Inflammatory macrophage treated with lipopolysaccharide for 4 hours (primary cell): Measurements from ENCODE around the gene CD53.
"Not testable (repeated sequence)": the region's sequence is repeated elsewhere in the genome, so short reads cannot be mapped to it uniquely, and the experiment has no call there.

ENCODE experiments used
- DNase-seq: peaks from one replicate; pipeline ENCODE4 v3.0.0-alpha.2; 2020

Gene CD53, protein sequence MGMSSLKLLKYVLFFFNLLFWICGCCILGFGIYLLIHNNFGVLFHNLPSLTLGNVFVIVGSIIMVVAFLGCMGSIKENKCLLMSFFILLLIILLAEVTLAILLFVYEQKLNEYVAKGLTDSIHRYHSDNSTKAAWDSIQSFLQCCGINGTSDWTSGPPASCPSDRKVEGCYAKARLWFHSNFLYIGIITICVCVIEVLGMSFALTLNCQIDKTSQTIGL

DNA sequence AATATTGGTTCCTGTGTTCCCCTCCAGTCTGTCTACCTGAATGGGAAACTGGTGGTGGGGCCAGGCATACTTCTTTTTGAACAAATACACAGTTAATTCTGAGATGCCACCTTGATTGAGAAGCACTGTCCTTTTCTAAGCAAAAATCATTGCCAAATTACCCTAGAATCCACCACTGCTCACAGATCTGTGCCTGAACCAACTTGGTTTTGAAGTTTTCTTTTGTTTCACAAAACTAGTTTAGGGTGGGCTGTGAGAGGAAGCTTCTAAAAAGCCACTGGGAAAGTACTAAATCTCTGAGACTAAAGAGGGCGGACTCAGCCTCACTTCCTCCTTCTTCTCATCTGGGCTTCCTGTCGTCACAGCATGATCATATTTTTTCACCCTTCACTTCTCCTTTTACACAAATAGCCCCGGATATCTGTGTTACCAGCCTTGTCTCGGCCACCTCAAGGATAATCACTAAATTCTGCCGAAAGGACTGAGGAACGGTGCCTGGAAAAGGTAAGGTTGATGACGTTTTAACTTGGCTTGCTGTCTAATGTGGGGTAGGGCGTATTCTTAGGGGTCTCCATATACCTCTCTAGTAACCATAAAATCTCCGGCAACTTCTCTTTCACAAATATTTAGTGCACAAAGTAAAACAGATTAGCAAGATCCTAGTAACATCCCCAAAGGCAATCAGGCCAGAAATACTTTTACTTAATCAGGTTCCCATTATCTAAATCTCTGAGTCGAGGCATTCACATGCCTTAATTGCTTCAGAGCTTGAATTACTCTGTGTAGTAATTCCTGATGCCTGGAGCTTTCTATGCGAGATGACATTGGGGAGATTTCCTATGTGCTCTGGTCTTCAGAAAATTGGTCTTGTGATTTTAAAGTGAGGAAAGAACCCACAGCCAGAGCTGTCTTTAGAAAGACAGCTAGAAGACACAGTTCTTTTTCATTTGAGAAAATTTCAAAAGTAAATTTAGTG is at the start of gene CD53:
TSS of gene CD53 (plus strand) at position 404 of the 976 bp plus-strand sequence. CDS start 18,261 bp downstream, outside the sequence.
- DNase-seq = peak; percentile 95

DNA sequence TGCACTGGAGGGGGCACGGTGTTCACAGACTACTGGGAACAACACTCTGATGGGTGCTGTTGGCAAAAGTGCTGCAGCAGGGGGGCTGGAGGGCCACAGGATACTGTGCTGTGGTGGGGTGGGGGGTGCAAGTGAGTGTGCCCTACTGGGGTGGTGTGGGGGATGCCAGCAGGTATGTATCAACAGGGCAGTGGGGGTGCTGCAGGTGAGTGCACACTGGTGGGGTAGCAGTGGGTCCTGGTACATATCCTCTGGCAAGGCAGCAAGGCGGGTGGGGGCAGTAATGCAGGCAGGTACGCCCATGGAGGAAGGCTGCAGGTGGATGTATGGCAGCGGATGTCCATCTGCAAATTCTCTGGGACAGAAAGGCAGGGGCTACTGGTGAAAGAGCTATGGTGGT is 48.8 kb upstream of the CD53 start:
- DNase-seq = no peak

DNA sequence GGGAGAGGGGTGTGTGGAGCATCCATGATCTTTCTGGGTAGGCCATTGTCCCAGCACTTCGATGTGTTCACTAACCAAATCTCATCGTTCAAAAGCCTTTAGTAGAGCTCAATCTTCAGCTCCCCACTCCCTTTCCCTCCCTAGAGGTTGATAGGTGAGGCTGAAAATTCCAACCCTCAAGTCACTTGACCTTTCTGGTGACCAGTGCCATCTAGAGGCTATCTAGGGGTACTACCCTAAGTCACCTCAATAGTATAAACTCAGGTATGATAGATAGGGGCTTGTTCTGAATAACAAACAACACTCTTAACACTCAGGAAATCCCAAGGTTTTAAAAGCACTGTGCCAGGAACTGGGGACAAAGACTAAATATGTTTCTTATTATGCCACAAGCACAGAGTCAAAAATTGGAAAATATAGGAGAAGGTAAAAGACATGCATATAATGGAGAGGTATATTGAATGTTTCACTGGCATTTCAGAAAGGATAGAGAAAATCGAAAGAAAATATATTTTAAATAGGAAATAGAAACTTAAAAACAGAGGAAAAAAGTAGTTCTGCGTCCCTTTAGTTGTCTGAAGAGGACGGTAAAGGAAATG is 42.9 kb upstream of the CD53 start:
- DNase-seq = peak; percentile 37

DNA sequence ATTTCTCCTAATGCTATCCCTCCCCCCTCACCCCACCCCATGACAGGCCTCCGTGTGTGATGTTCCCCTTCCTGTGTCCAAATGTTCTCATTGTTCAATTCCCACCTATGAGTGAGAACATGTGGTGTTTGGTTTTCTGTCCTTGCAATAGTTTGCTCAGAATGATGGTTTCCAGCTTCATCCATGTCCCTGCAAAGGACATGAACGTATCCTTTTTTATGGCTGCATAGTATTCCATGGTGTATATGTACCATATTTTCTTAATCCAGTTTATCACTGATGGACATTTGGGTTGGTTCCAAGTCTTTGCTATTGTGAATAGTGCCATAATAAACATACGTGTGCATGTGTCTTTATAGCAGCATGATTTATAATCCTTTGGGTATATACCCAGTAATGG is 39.2 kb upstream of the CD53 start:
- DNase-seq = not testable (repeated sequence)

DNA sequence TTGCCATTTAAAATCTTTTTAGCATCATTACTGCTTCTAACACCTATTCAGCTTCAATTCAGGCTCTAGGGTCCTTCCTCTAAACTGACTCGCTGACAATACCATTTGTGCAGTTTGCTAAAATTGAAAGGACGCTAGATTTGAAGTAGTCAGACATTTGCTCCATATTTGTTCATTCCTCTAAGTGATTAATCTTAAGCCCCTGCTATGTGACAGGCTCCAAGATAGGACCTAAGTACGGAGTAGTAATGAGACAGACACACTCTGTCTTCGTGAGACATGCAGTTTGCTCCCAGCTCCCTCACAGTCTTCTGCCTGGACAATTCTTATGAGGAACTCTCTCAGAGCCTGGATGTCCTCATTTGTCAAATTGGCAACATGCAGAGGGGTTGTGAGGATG is 26.1 kb upstream of the CD53 start:
- no peak for DNase-seq

DNA sequence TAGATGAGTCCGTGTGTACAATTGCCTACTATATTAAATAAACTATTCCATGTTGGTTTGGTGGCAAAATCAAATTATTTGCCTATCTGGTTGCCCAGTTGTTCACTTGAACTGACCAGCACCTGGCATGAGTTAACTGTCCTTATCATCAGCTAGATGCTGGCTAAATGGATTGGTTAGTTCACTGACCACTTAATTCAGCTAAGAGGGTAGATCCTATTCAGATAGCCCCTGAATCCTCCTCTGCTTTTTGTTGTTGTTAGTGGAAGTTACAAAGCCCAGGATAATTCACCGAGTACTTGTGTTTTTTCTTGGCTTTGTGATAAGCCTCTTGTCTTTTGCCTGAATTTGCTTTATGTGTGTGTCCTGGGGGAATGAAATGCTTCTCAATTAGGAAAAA is 22.8 kb upstream of the CD53 start:
- no peak for DNase-seq

DNA sequence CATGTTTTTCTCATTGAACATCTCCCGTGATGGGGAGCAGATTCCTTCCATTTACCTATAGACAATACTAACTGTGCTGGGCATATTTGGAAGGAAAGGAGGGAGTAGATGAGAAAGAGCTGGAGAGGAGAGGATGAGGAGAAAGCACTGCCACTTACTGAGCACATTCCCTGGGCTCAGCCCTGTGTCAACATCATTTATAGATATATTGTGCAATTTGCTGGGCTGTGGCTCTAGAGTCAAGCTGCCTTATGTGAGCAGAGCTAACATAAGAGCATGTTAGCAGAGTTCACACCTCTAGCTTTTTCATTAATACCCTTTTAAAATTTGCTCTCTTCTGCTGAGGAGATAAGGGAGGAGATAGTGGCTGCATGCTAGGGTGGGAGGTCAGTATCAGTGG is 22.3 kb upstream of the CD53 start:
- DNase-seq = no peak

DNA sequence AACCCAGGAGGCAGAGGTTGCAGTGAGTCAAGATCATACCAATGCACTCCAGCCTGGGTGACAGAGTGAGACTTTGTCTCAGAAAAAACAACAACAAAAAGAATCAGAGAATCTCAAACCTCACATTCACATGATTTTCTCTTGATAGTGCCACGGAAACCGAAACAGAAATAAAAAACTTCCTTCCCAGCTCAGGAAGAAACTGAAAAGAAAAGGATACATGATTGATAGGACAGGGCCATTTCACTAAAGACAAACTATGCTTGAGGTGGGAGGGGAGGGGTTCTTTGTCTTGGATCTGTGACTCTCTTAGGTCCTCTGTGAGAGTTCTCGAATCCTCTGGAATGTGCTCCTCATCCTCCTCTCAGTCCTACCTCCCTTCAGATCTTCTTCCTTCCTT is 19.8 kb upstream of the CD53 start:
- DNase-seq = peak; percentile 54

DNA sequence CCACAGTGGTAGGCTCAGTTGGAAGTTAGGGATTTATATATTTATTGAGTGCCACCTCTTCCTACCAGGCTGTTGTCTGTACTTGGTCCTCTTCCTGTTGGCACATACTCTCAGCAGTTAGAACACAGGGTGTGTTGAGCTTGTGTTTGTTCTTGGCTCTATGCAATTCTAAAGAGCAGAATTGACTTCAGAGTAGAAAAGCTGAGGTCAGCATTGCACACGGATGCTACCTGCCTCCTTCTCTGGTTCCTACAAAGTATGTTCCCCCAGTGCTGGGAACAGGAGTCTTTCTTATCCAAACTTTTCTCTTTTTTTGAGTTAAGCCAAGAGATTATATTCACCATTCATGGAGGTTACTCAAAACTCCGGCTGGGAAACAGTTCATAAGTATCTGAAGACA is 16.5 kb upstream of the CD53 start:
- DNase-seq = no peak

DNA sequence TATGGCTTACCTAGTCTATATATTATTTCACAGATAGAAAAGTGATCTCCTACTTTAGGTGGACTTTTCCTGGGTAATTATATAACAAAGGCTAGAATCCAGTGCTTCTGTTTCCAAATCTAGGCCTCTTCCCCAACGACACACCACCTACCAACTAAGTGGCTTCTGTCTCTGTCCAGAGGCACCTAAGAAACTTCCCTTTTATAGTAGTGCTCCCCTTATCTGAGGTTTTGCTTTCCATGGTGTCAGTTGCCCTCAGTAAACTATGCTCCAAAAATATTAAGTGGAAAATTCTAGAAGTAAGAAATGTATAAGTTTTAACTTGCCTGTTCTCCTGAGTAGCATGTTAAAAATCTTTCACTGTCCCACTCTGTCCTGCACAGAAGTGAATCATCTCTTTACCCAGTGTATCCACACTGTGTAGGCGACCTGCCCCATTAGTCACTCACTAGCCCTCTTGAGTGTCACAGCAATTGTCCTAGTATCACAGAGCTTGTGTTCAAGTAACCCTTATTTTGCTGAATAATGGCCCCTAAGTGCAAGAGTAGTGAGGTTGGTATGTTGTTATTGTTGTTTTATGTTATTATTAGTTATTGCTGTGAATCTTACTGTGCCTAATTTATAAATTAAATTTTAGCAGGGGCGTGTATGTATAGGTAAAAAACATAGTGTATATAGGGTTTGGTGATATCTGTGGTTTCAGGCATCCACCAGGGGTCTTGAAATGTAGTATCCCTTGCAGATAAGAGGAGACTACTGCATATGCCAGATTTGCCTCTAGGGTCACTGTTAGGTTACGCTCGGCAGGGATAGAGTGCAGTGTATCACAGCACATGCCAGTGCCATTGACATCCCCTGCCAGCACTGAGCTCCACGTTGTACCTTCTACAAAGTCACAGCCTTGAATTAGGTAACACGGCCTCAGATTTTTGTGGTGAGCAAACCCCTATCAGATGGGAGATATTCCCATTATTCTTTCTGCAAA is 14.7 kb upstream of the CD53 start:
- peak; percentile 74 for DNase-seq

DNA sequence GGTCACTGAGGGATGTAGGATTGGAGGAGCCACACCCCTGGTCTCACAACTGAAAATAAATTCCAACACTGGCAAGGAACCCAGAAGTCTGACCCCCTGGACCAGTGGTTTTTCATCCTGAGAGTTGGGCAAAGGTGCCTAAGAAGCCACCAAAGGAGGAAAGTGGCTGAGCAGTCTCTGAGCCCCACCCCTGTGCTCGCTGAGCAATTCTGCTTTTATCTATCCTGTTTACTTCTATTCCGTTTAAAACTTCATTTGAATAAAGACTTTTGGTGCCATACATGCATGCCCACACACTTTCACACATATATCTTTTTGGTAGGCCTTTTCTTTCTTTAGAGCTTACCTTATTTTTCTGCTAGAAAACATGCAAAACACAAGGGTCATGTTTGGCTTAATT is 13.9 kb upstream of the CD53 start:
- DNase-seq = no peak

DNA sequence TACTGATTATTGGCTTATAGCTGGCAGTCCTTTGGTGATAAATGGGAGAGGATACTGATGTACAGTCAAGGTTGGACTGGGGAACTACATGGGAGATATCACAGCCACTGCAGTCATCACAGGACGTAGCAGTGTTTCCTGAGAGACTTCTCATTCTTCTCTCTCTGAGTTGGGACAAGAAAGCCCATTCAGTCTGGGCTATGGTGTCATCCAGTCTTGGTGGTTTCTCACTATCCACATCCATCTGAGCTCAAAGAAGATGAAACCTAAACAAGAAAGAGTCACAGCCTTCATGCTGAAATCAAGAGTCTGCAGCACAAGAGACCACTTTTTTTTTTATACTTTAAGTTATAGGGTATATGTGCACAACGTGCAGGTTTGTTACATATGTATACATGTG is 12.8 kb upstream of the CD53 start:
- DNase-seq = no peak

DNA sequence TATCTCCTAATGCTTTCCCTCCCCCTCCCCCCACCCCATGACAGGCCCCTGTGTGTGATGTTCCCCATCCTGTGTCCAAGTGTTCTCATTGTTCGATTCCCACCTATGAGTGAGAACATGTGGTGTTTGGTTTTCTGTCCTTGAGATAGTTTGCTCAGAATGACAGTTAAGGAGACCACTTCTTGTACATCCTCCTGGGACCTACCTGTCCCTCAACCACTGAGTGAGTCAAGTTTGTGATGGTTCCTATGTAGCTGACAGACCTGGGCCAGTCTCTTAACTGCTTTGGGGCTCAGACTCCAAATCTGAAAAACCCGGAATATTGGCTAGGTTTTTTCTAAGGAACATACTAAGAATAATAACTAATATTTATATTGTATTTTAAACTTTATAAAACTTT is 12.3 kb upstream of the CD53 start:
- DNase-seq = not testable (repeated sequence)

DNA sequence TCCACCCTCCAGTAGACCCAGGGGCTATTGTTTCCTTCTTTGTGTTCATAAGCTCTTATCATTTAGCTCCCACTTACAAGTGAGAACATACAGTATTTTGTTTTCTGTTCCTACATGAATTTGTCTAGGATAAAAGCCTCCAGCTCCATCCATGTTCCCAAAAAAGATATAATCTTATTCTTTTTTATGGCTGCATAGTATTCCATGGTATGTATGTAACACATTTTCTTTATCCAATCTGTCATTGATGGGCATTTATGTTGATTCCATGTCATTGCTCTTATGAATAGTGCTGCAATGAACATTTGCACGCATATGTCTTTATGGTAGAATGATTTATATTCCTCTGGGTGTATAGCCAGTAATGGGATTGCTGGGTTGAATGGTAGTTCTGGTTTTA is 11.0 kb upstream of the CD53 start:
- not testable (repeated sequence) for DNase-seq

DNA sequence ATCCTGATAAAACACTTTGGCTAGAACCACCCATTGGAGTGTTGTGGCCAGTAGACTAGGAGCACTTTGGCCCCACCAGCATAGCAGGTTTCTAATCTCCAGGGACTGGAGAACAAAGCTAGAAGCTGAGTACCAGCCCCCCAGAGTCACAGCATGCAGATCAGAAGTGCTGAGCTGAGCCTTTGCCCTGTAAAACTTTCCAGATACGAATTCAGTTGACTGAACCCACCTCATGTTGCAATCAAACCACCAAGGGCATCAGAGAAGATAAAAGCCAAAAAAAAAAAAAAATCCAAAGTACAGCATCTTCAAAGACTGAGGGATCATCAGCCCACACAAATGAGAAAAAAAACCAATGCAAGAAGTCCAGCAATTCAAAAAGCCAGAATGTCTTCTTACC is 8.7 kb upstream of the CD53 start:
- DNase-seq = no peak

DNA sequence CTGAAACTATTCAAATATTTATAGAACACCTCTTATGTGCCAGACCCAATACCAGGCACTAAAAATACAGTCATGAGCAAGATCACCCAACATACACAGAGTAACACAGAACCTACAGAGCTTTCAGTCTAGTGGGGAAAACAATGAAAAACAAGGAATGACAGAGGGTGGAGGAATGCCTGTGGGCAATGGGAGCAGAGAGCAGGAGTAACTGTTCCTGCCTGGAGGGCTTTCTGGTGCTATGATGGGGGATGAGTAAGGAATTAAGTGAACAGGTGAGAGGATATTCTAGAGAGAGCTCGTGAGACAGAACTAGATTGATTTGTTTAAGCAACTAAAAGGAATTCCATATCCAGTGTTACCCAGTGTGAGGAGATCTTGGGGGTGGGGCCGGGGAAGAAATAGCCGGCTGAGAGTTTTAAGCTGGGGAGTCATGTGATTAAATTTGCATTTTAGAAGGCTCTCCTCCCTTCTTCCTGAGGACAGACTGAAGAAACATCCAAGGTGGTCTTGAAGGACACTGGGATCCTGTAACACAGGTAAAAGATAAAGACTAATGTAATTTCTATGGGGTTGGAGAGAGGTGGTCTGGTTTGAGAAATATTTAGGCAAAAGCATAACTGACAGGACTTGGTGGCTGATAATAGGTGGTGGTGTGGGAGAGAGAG is 2.1 kb upstream of the CD53 start:
- no peak for DNase-seq

DNA sequence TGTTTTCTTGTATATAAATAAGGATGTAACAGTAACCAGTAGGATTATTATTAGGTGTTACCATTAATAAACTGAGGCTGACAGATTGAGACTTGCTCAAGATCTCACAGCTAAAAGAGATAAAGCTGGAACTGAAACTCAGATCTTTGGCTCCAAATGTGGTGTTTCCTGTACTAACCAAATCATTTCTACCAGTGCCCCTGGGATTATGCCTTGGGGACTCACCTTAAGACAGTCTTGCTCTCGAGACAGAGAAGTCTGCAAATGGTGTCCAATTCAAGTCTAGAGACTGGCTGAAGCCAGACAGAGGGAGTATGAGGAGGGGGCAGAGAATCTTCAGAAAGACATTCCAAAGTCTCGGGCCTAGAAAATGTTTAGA is 593 bp upstream of the CD53 start:
- DNase-seq = peak; percentile 56

DNA sequence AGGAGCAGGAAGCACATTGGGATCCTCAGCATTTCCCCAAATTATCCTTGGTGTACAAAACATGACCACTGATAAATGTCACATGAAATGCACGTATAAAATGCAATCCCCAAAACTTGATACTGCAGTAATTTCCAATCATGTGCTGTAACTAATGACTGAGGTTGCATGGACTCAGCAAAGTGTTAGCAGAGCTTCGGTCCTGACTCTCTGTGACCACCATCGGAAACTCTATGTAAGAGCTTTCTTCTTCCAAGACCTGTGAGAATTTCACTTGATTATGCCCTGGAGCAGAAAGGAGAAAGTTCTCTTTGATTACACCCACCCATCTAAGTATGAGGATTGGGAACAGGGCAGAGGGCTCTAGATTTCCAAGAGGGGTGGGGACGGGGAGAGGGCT is 908 bp downstream of the CD53 start:
- no peak for DNase-seq

DNA sequence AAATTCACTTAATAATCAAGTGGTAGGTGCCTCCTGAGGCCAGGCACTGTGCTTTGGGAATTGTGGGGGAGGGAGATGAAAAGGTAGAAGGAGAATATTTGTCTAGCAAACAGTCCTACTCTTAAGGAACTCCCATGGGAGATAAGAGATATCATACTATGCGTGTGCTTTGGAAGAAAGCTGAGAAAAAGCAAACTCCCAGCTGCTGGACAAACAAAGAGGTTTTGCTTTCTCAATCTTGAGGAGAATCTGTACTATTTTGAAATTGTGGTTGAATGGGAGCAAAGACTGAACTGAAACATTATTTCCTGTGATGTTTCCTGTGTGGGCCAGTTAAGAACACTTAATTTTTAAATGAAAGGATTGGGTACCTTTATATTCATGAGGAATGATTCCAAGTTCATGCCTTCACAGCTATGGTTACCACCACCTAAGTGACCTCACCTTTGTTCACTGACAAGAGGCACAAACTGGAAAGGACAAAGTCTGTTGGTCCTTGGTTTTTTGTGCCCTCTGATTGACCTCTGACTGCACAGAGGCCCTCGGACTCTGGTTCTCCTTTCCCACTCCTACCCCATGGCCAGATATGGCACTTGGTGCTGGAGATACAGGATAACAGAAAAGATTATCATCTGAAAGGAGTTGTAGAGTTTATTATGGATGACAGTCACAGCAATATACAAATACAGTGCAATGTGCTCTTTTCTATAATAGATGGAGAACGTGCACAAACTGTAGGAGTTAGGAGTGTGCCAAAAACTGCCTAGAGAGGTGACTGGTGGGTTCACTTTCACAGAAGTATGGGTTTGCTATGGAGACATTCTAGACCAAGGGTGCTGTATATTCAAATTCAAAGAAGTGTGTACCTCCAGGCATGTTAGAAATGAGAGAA is 1.6 kb downstream of the CD53 start:
- peak; percentile 76 for DNase-seq

DNA sequence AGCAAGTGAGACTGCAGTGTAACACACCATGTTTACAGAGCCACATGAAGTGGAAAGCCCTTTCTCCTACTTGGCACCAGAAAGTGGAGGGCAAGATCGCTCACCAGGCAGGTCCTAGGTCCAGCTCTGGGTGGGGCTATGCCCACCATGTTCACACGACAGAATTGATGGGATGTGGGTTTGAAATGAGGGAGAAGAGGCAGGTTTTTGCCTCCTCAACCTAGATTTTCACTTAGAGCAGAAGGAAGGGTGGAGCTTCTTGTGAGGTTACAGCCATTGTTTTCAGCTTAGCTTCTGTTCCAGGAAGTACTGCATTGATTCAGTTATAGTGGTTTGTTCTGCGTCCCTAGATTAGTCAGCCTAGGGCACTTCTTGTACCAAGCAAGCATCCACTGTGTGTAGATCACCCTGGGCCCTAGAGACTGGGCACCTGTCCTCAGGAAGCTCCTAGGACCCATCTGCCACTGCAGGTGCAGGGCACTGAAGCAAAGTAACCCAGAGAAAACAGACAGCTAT is 2.3 kb downstream of the CD53 start:
- DNase-seq = peak; percentile 59
